Lower lobe of right lung (tissue), 2 donors: Measurements from ENCODE around the gene RGS11. TPM values are rescaled to one million over a fixed set of nuclear protein-coding genes. Genes with fewer than 3 reads are reported as not detected.
"Not testable (repeated sequence)": the region's sequence is repeated elsewhere in the genome, so short reads cannot be mapped to it uniquely, and the experiment has no call there.

Source experiments
- ATAC-seq, 2 donors: fragments of 200-7000 bp; cut with Tn5 transposase; one replicate each; pipeline ENCODE4 v1.9.1; 2020 to 2022; ENCODE audit warnings: mild to moderate bottlenecking in 2 of 2, moderate library complexity in 2 of 2
- DNase-seq: peaks from one replicate; pipeline ENCODE4 v3.0.0-alpha.2; 2020
- H3K27ac ChIP-seq: fragments of 200-600 bp; one replicate; pipeline ENCODE4 v1.8.0; 2022
- H3K27me3 ChIP-seq: fragments of 200-600 bp; one replicate; pipeline ENCODE4 v1.8.0; 2022; ENCODE audit warnings: low read depth
- H3K36me3 ChIP-seq: fragments of 200-600 bp; one replicate; pipeline ENCODE4 v1.8.0; 2022; ENCODE audit warnings: mild to moderate bottlenecking
- H3K4me1 ChIP-seq: fragments of 200-600 bp; one replicate; pipeline ENCODE4 v1.8.0; 2022
- H3K4me3 ChIP-seq: fragments of 200-600 bp; one replicate; pipeline ENCODE4 v1.8.0; 2022; ENCODE audit warnings: mild to moderate bottlenecking
- H3K9me3 ChIP-seq: fragments of 200-600 bp; one replicate; pipeline ENCODE4 v1.8.0; 2022
- intact Hi-C: fragments of 100-400 bp; cut with DNase I; formaldehyde crosslinking; loops from one replicate; pipeline ENCODE4 v1.11.0; 2022
- total RNA-seq: library from RNA; stranded (reverse); fragmentation: NEBNext Ultra II Directional; extraction: Animal tissue kit (Norgen Biotek cat#: 25700); gene quantifications from one replicate; pipeline ENCODE4 v1.2.1, GENCODE V29; 2021
- TF ChIP-seq, protein P1 (sequence below): fragments of 200-600 bp; IDR thresholded peaks from one replicate; pipeline ENCODE4 v1.8.0; 2022; ENCODE audit warnings: antibody characterized with exemption, mild to moderate bottlenecking
- donor health status: DM: no; HTN: yes; CAD: no; lungs with severe emphysema.

RGS11 gene
- total RNA-seq, 1 donor from 2014 or later = 8.2 TPM

DNA sequence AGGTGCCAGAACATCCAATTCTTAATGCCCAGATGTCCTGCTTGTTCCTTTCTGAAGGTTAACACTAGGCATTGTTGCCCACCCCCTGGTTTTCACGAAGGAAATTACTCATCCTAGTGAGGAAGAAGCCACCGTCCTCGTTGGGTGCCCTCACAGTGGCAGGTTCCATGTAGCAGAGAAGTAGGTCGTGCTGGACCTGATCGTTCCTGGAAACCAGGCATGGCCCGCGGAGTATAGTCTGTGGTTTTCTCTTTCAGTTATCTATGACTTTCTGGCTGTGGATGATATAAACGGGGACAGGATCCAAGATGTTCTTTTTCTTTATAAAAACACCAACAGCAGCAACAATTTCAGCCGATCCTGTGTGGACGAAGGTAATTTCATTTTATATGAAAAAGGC is 16.5 kb downstream of the RGS11 start:
- Histone ChIP-seq H3K4me1 (no peaks in the 10 kb centered on the region), H3K4me3 (no peak overlapping the region), H3K36me3 (peaks cover 73% of the 10 kb centered on the region), H3K27me3 (no peaks in the 10 kb centered on the region), H3K27ac (no peak overlapping the region), H3K9me3 (no peaks in the 10 kb centered on the region)
- ATAC-seq = no peak
- TF ChIP-seq, protein P1, sequence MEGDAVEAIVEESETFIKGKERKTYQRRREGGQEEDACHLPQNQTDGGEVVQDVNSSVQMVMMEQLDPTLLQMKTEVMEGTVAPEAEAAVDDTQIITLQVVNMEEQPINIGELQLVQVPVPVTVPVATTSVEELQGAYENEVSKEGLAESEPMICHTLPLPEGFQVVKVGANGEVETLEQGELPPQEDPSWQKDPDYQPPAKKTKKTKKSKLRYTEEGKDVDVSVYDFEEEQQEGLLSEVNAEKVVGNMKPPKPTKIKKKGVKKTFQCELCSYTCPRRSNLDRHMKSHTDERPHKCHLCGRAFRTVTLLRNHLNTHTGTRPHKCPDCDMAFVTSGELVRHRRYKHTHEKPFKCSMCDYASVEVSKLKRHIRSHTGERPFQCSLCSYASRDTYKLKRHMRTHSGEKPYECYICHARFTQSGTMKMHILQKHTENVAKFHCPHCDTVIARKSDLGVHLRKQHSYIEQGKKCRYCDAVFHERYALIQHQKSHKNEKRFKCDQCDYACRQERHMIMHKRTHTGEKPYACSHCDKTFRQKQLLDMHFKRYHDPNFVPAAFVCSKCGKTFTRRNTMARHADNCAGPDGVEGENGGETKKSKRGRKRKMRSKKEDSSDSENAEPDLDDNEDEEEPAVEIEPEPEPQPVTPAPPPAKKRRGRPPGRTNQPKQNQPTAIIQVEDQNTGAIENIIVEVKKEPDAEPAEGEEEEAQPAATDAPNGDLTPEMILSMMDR = no peak
- no peak for DNase-seq
- intact Hi-C loops = no loop called here

DNA sequence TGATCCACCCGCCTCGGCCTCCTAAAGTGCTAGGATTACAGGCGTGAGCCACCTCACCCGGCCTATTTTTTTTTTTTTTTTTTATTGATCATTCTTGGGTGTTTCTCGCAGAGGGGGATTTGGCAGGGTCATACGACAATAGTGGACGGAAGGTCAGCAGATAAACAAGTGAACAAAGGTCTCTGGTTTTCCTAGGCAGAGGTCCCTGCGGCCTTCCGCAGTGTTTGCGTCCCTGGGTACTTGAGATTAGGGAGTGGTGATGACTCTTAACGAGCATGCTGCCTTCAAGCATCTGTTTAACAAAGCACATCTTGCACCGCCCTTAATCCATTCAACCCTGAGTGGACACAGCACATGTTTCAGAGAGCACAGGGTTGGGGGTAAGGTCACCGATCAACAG is 17.7 kb downstream of the RGS11 start:
- H3K27me3 ChIP-seq, H3K4me1 ChIP-seq, DNase-seq, H3K4me3 ChIP-seq, H3K27ac ChIP-seq, ATAC-seq, intact Hi-C loops, H3K9me3 ChIP-seq: not testable (repeated sequence)
- H3K36me3 ChIP-seq = peaks cover 68% of the 10 kb centered on the region

GRCh38 chr16:255183-255582 is 20.6 kb downstream of the RGS11 start:
- intact Hi-C loops = no loop called here
- Histone ChIP-seq H3K9me3 (no peaks in the 10 kb centered on the region), H3K36me3 (peaks cover 53% of the 10 kb centered on the region), H3K4me1 (no peaks in the 10 kb centered on the region), H3K4me3 (no peak overlapping the region), H3K27ac (no peak overlapping the region), H3K27me3 (no peaks in the 10 kb centered on the region)
- DNase-seq (no peak), ATAC-seq (no peak)
- TF ChIP-seq, protein P1 = no peak

DNA sequence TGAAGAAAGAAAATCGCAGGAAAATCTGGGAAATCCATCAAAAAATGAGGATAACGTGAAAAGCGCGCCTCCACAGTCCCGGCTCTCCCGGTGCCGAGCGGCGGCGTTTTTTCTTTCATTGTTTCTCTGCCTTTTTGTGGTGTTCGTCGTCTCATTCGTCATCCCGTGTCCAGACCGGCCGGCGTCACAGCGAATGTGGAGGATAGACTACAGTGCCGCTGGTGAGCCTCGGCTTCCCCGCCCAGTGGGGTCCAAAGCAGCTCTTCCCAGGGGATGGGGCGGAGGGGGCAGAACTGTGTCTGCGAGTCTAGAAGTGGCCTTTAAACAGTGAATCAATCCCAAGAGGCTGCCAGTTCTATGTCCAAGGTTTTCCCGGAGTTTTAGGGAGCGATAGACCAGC is 21.3 kb downstream of the RGS11 start:
- no peaks in the 10 kb centered on the region for H3K27me3 ChIP-seq
- no peaks in the 10 kb centered on the region for H3K4me1 ChIP-seq
- TF ChIP-seq, protein P1 = no peak
- no peak for ATAC-seq
- peaks cover 48% of the 10 kb centered on the region for H3K36me3 ChIP-seq
- no peak overlapping the region for H3K27ac ChIP-seq
- DNase-seq = no peak
- no peak overlapping the region for H3K4me3 ChIP-seq
- intact Hi-C loops = no loop called here
- H3K9me3 ChIP-seq = no peaks in the 10 kb centered on the region

DNA sequence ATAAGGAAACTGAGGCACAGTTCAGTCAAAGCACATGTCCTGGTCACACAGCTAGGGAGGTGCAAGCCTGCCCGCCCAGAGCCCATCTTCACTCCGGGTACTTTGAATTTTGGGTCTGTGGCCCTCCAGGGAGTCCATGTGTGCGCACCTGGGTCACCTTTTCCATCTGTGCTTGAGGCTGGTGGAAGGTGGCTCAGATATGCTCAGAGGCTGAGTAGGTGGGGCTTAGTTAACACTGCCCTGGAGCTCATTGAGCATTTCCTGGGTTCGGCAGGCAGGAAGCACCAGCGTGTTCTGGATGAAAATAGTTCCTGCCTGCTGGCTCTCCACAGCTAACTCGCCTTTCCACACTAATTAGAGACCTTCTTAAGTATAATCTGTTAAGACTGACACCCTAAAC is 21.9 kb downstream of the RGS11 start:
- intact Hi-C loops = no loop called here
- ATAC-seq (no peak), DNase-seq (no peak)
- H3K9me3 ChIP-seq = no peaks in the 10 kb centered on the region
- no peaks in the 10 kb centered on the region for H3K27me3 ChIP-seq
- H3K4me1 ChIP-seq = no peaks in the 10 kb centered on the region
- TF ChIP-seq, protein P1 = no peak
- H3K27ac ChIP-seq = no peak overlapping the region
- H3K36me3 ChIP-seq = peaks cover 44% of the 10 kb centered on the region
- no peak overlapping the region for H3K4me3 ChIP-seq

DNA sequence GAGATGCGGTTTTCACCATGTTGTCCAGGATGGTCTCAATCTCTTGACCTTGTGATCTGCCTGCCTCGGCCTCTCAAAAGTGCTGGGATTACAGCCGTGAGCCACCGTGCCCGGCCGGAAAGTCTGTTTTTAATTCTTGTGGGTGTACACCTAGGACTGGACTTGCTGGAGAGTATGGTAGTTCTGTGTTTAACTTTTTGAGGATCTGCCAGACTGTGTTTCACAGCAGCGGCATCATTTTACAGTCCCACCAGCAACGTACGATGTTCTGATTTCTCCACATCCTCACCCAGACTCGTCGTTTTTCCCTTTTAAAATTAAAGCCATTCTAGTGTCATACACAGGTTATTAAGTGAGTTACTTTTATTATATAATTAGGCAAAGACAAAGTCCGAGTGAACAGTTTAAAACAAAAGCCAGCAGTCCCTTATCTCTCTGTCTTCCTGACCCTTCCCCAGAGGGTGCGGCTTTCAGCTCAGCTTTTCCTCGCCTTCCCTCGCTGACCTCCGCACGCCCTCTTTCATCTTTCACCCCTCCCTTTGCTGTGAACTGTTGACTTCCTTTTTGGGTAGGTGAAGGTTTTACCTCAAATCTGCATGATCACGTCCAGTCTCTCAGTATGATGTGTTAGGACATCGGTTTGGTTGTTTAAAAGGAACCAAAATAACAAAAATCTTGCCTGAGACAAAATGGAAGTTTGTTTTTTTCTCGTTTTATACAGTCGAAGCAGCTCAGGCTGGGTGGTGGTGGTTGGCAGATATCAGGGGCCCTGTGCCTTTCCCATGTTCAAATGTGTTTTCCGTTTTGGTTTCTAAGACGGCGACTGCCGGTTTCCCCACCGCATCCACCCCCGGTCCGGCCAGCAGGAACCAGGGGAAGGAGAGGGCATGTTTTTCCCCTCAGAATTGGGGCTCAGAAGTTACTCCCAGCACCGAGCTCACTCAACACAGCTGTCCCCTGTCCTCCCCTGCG is 23.1 kb downstream of the RGS11 start:
- no peaks in the 10 kb centered on the region for H3K4me1 ChIP-seq
- H3K27me3 ChIP-seq = no peaks in the 10 kb centered on the region
- peaks cover 44% of the 10 kb centered on the region for H3K36me3 ChIP-seq
- ATAC-seq (no peak), DNase-seq (no peak)
- intact Hi-C loops = no loop called here
- H3K4me3 ChIP-seq = no peak overlapping the region
- no peaks in the 10 kb centered on the region for H3K9me3 ChIP-seq
- TF ChIP-seq, protein P1 = no peak
- peak overlapping the region; percentile 51 for H3K27ac ChIP-seq
